ENCODE results near the gene ZNF618.

- TF ChIP-seq POLR2A (IDR thresholded peaks at IDR 0.05) (no peak), CTCF (IDR thresholded peaks at IDR 0.05) (no peak)
Observed at GRCh38 chr9:114025196-114025753, 149.2 kb downstream of the ZNF618 start.

Data from stomach (tissue), 4 donors.